Fibroblast of pulmonary artery (primary cell): Measurements from ENCODE around the gene MAP2K1.

Experiments
- DNase-seq: peaks from one replicate; pipeline ENCODE4 v3.0.0-alpha.2; 2010; ENCODE audit warnings: low read depth
- H3K4me3 ChIP-seq: replicated peaks from 2 replicates; pipeline ENCODE4 v1.5.1; 2011; ENCODE audit warnings: low read depth, mild to moderate bottlenecking, control low read depth, low read length, moderate library complexity
- TF ChIP-seq, protein P1 (sequence below): IDR thresholded peaks from 2 replicates; pipeline ENCODE4 v1.5.1; 2011; ENCODE audit warnings: mild to moderate bottlenecking, control low read depth, low read length, inconsistent platforms; ENCODE audit errors: missing control alignments

Gene MAP2K1

DNA sequence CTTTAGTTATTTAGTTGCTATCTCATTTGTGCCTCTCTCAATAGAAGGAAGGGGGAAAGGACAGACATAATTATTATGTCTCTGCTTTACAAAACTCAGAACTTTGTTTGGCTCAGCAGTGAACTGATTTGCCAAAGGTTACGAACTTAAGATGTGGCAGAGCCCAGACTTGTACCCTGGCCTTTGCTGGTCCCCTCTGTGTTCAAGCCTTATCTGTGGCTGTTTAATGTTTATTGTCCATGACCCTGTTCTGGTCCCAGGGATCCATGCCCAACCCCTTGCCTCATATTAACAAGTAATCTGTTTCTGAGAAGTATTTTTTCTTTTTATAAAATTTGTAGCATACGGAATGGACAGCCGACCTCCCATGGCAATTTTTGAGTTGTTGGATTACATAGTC lies 100.2 kb downstream of the MAP2K1 start:
- DNase-seq, result no peak
- H3K4me3 ChIP-seq, result no peak overlapping the region
- TF ChIP-seq, protein P1, sequence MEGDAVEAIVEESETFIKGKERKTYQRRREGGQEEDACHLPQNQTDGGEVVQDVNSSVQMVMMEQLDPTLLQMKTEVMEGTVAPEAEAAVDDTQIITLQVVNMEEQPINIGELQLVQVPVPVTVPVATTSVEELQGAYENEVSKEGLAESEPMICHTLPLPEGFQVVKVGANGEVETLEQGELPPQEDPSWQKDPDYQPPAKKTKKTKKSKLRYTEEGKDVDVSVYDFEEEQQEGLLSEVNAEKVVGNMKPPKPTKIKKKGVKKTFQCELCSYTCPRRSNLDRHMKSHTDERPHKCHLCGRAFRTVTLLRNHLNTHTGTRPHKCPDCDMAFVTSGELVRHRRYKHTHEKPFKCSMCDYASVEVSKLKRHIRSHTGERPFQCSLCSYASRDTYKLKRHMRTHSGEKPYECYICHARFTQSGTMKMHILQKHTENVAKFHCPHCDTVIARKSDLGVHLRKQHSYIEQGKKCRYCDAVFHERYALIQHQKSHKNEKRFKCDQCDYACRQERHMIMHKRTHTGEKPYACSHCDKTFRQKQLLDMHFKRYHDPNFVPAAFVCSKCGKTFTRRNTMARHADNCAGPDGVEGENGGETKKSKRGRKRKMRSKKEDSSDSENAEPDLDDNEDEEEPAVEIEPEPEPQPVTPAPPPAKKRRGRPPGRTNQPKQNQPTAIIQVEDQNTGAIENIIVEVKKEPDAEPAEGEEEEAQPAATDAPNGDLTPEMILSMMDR, result no peak

DNA sequence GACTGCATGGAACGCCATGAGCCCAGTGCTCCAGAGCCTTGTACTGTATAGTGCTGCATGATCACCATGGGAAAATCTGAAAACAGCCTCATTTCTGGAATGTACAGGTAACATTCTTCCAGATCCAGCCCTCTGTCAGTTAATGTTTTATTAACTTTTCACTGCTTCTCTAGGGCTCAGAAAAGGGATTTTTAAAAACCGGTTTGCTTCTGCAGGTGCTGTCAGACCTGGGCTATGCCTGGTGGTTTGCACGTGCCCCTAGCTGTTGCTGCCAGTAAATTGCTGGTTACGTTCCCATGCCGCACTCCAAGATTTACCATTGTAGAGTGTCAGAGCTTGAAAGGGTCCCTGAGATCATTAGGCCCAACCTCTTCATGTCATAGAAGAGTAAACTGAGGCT lies 101.8 kb downstream of the MAP2K1 start:
- TF ChIP-seq, protein P1, result no peak
- no peak for DNase-seq
- H3K4me3 ChIP-seq, result no peak overlapping the region

DNA sequence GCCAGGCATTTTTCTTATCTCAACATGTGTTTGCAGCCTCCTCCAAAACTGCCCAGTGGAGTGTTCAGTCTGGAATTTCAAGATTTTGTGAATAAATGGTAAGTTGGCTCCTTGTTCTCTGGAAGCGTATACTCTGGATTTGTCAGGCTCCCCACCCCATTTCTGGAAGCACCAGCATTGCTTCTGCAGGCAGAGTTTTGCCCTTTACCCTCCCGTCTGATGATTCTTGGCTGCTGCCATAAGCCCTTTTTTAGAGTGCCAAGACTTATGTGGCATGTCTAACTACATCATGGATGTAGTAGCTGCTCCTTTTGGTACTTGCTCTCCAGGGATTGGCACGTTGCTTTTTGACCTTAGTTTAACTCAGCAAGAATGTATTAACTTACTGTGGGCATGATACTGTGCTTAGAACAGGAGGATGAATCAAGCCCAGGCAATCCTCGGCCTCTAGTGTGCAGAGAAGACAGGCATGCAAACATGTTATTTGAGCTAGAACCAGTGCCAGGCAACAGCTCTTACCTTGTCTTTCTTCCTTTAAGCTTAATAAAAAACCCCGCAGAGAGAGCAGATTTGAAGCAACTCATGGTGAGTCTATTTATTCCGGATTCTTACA lies 102.6 kb downstream of the MAP2K1 start:
- H3K4me3 ChIP-seq, result no peak overlapping the region
- no peak for DNase-seq
- TF ChIP-seq, protein P1, result no peak

DNA sequence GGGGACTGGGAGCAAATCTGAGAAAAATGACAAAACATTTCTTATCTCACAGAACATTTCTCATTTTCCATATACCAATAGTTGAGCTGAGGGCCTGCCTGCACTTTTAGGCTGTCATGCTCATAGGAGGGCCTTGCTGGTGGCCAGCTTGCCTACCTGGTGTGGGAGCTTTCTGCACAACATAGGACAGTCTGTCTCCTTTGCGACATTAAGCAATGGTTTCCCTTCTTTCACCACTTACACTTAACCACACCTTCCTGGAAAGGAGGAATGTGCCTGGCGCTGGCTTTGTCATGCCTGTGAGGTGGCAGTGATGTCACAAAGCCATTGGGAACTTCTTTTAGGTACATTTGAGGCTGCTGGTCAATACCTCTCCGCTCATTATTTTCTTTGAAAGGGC lies 105.1 kb downstream of the MAP2K1 start:
- H3K4me3 ChIP-seq, result no peak overlapping the region
- DNase-seq, result no peak
- TF ChIP-seq, protein P1, result no peak

DNA sequence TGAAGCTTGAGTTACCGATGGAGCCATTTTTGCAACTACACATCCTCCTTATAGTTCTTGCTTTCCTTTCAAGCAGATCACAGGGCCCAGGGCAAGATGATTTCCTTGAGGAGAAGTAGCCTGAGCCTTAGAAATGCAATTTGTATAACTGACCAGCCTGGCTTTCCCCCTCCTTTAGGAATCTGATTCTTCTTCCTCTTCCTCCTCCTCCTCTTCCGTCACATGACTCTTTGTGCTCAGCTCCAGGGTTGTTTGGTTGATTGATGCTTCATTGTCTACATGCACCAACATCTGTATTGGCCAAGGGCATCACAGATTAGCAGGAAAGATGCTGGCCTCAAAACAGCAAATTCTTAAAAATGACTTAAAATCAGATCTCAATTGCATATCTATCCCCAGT lies 107.5 kb downstream of the MAP2K1 start:
- TF ChIP-seq, protein P1, result no peak
- DNase-seq, result no peak
- H3K4me3 ChIP-seq, result no peak overlapping the region

DNA sequence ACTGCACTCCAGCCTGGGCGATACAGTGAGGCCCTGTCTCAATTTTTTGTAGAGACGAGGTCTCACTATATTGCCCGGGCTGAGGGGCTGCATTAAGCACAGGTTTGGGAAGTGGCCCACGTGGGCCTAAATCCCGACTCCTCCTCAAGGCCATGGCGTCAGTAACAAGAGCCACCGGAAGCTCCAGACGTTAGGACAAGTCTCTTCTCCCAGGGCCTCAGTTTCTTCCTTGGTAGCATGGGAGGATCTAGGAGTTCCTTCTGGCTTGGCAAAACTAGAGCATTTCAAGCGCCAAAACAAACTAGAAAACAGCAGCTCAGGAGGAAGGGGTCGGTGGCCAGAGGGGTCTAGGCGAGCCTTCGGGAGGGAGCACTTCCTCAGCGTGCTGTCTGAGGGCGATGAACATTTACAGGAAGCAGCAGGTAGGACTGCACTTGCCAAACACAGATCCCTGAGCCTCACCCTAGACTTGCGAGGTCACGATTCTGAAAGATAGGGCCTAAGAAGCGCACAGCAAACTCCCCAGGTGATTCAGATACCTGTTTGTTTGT lies 110.3 kb downstream of the MAP2K1 start:
- H3K4me3 ChIP-seq, result peak overlapping the region; percentile 61
- DNase-seq, result no peak
- TF ChIP-seq, protein P1, result no peak
